A549 (cell line): ENCODE measurements around the gene ZBTB47. TPM values are rescaled to one million over a fixed set of nuclear protein-coding genes. Genes with fewer than 3 reads are reported as not detected.

Experiments
- ATAC-seq, 2 experiments: fragments of 200-7000 bp in 1 of 2; fragments of >200 bp in 1 of 2; cut with Nextera tagmentation in 1 of 2; cut with Tn5 transposase in 1 of 2; 3 replicates each; pipeline versions ENCODE4 v1.8.0 to v1.9.1; 2018 to 2020; ENCODE audit warnings: mild to moderate bottlenecking in 1 of 2, moderate library complexity in 1 of 2
- CTCF ChIA-PET: fragments of 300-600 bp; sonication (Branson Sonifier 250); formaldehyde crosslinking; extraction: SDS; loops from one replicate; lab custom pipeline; 2021; ENCODE audit warnings: antibody characterized with exemption, inconsistent platforms; lab: Yijun Ruan, JAX
- POLR2A ChIA-PET: fragments of 350-600 bp; formaldehyde crosslinking; extraction: SDS; loops from one replicate; lab custom pipeline; 2021; ENCODE audit warnings: antibody characterized with exemption, inconsistent platforms; lab: Yijun Ruan, JAX
- DNase-seq, 2 experiments: peaks; one replicate each; pipeline versions ENCODE4 v3.0.0 to v3.0.0-alpha.2; 2011 to 2016; ENCODE audit warnings: low read depth in 1 of 2, low spot score in 1 of 2
- FAIRE-seq: peaks from 2 replicates; lab custom pipeline; 2011; peaks lifted over from hg19 to GRCh38; lab: Jason Lieb, UNC
- H3K27ac ChIP-seq, 2 experiments: fragments of >200 bp; sonication (Bioruptor Twin); formaldehyde crosslinking; 3 replicates each; pipeline ENCODE4 v1.5.1; 2016 to 2017
- H3K4me1 ChIP-seq: fragments of >200 bp; sonication (Bioruptor Twin); formaldehyde crosslinking; 3 replicates; pipeline ENCODE4 v1.6.1; 2016
- H3K4me2 ChIP-seq: fragments of >200 bp; sonication (Bioruptor Twin); formaldehyde crosslinking; 3 replicates; pipeline ENCODE4 v1.6.1; 2016
- H3K4me3 ChIP-seq: fragments of >200 bp; sonication (Bioruptor Twin); formaldehyde crosslinking; 3 replicates; pipeline ENCODE4 v1.5.1; 2016
- H3K9me3 ChIP-seq: fragments of >200 bp; sonication (Bioruptor Twin); formaldehyde crosslinking; 3 replicates; pipeline ENCODE4 v1.6.1; 2016
- ATOH8 ChIP-seq: fragments of 250-450 bp; sonication (Bioruptor Pico); IDR thresholded peaks from 2 replicates; pipeline ENCODE4 v1.5.0; 2020; ENCODE audit warnings: low read depth, mild to moderate bottlenecking, moderate library complexity
- BHLHE40 ChIP-seq: IDR thresholded peaks from 2 replicates; pipeline ENCODE4 v1.6.1; 2012; ENCODE audit warnings: low read depth, low read length, inconsistent platforms
- CBX8 ChIP-seq: fragments of 200-600 bp; sonication (generic); IDR thresholded peaks from 2 replicates; pipeline ENCODE4 v1.6.1; 2016
- CEBPB ChIP-seq, 2 experiments: fragments of >200 bp in 1 of 2; sonication (Bioruptor Twin) in 1 of 2; formaldehyde crosslinking in 1 of 2; IDR thresholded peaks; 2 replicates each; pipeline ENCODE4 v1.6.1; 2012 to 2016
- CHD2 ChIP-seq: fragments of 150-350 bp; IDR thresholded peaks from 2 replicates; pipeline ENCODE4 v1.6.1; 2014; ENCODE audit warnings: low read length; ENCODE audit not compliant: partially characterized antibody
- E2F6 ChIP-seq: IDR thresholded peaks from 2 replicates; pipeline ENCODE4 v1.6.1; 2012; ENCODE audit warnings: low read depth, borderline replicate concordance
- EHMT2 ChIP-seq: fragments of 200-600 bp; sonication (generic); IDR thresholded peaks from 2 replicates; pipeline ENCODE4 v1.6.1; 2016; ENCODE audit warnings: antibody characterized with exemption, low read depth, mild to moderate bottlenecking, moderate library complexity
- ESRRA ChIP-seq: fragments of 150-350 bp; IDR thresholded peaks from 2 replicates; pipeline ENCODE4 v1.6.1; 2014; ENCODE audit warnings: mild to moderate bottlenecking, low read length, borderline replicate concordance
- FOSB ChIP-seq: fragments of 250-450 bp; sonication (Bioruptor Pico); IDR thresholded peaks from 2 replicates; pipeline ENCODE4 v1.5.0; 2020; ENCODE audit warnings: mild to moderate bottlenecking, moderate library complexity
- FOXS1 ChIP-seq: fragments of 250-450 bp; sonication (Bioruptor Pico); IDR thresholded peaks from 2 replicates; pipeline ENCODE4 v1.5.0; 2020; ENCODE audit warnings: mild to moderate bottlenecking, moderate library complexity
- HDAC2 ChIP-seq: fragments of 200-600 bp; sonication (generic); IDR thresholded peaks from 2 replicates; pipeline ENCODE4 v1.6.1; 2016
- HEYL ChIP-seq: fragments of 250-450 bp; sonication (Bioruptor Pico); IDR thresholded peaks from 2 replicates; pipeline ENCODE4 v1.8.0; 2021; ENCODE audit warnings: mild to moderate bottlenecking, moderate library complexity
- HMGXB4 ChIP-seq: fragments of 250-450 bp; sonication (Bioruptor Pico); IDR thresholded peaks from 2 replicates; pipeline ENCODE4 v1.5.0; 2021; ENCODE audit warnings: mild to moderate bottlenecking, moderate library complexity, borderline replicate concordance
- HOXB13 ChIP-seq: fragments of 250-450 bp; sonication (Bioruptor Pico); IDR thresholded peaks from 2 replicates; pipeline ENCODE4 v1.5.0; 2020; ENCODE audit warnings: low read depth, mild to moderate bottlenecking, moderate library complexity
- HOXB5 ChIP-seq: fragments of 250-450 bp; sonication (Bioruptor Pico); IDR thresholded peaks from 2 replicates; pipeline ENCODE4 v1.5.0; 2020; ENCODE audit warnings: mild to moderate bottlenecking, moderate library complexity
- JUN ChIP-seq, 2 experiments: fragments of >200 bp; sonication (Bioruptor Twin); formaldehyde crosslinking; IDR thresholded peaks; 2 replicates in 1 of 2; 3 replicates in 1 of 2; pipeline ENCODE4 v1.6.1; 2016 to 2017
- KDM1A ChIP-seq: fragments of 200-600 bp; sonication (generic); IDR thresholded peaks from 2 replicates; pipeline ENCODE4 v1.6.1; 2016; ENCODE audit warnings: low read depth, mild to moderate bottlenecking
- MAFK ChIP-seq: fragments of 450-650 bp; IDR thresholded peaks from 2 replicates; pipeline ENCODE4 v1.6.1; 2014; ENCODE audit not compliant: partially characterized antibody
- MAX ChIP-seq: IDR thresholded peaks from 2 replicates; pipeline ENCODE4 v1.6.1; 2012
- MYC ChIP-seq: IDR thresholded peaks from 2 replicates; pipeline ENCODE4 v1.6.1; 2012; ENCODE audit warnings: mild to moderate bottlenecking, inconsistent platforms, low read length, improper control_type of control experiment, borderline replicate concordance
- NFE2L2 ChIP-seq: fragments of 150-350 bp; conservative IDR thresholded peaks from 2 replicates; pipeline ENCODE4 v1.6.1; 2014; ENCODE audit warnings: low read length
- NPAS2 ChIP-seq: fragments of 250-450 bp; sonication (Bioruptor Pico); IDR thresholded peaks from 2 replicates; pipeline ENCODE4 v1.8.0; 2022; ENCODE audit warnings: mild to moderate bottlenecking, moderate library complexity, borderline replicate concordance
- NR3C1 ChIP-seq: fragments of >200 bp; sonication (Bioruptor Twin); formaldehyde crosslinking; IDR thresholded peaks from 3 replicates; pipeline ENCODE4 v1.6.1; 2017
- PHF8 ChIP-seq: fragments of 200-600 bp; sonication (generic); IDR thresholded peaks from 2 replicates; pipeline ENCODE4 v1.6.1; 2016; ENCODE audit warnings: low read depth, mild to moderate bottlenecking, antibody characterized with exemption, moderate library complexity, borderline replicate concordance
- POLR2A ChIP-seq: IDR thresholded peaks from 2 replicates; pipeline ENCODE4 v1.6.1; 2012; ENCODE audit warnings: mild to moderate bottlenecking, low read length
- POLR2AphosphoS2 ChIP-seq: conservative IDR thresholded peaks from 2 replicates; pipeline ENCODE4 v1.6.1; 2012; ENCODE audit warnings: low read length, improper control_type of control experiment, inconsistent platforms
- RAD21 ChIP-seq, 2 experiments: fragments of >200 bp in 1 of 2; sonication (Bioruptor Twin) in 1 of 2; formaldehyde crosslinking in 1 of 2; IDR thresholded peaks in 1 of 2; conservative IDR thresholded peaks in 1 of 2; 2 replicates in 1 of 2; 3 replicates in 1 of 2; pipeline ENCODE4 v1.6.1; 2012 to 2018; ENCODE audit warnings: inconsistent platforms in 1 of 2
- RCOR1 ChIP-seq: fragments of 150-350 bp; IDR thresholded peaks from 2 replicates; pipeline ENCODE4 v1.6.1; 2014; ENCODE audit warnings: antibody characterized with exemption, low read length, low read depth
- RNF2 ChIP-seq: fragments of 200-600 bp; sonication (generic); IDR thresholded peaks from 2 replicates; pipeline ENCODE4 v1.6.1; 2016; ENCODE audit warnings: low read depth, mild to moderate bottlenecking, antibody characterized with exemption, moderate library complexity, borderline replicate concordance
- SMC3 ChIP-seq: fragments of >200 bp; sonication (Bioruptor Twin); formaldehyde crosslinking; IDR thresholded peaks from 3 replicates; pipeline ENCODE4 v1.6.1; 2018; ENCODE audit warnings: inconsistent platforms
- SREBF2 ChIP-seq: fragments of 450-650 bp; IDR thresholded peaks from 2 replicates; pipeline ENCODE4 v1.6.1; 2014; ENCODE audit warnings: mild to moderate bottlenecking, moderate library complexity
- TFCP2L1 ChIP-seq: fragments of 250-450 bp; sonication (Bioruptor Pico); IDR thresholded peaks from 2 replicates; pipeline ENCODE4 v1.5.0; 2021; ENCODE audit warnings: mild to moderate bottlenecking
- TP53 ChIP-seq: fragments of 250-450 bp; sonication (Bioruptor Pico); IDR thresholded peaks from 2 replicates; pipeline ENCODE4 v1.5.0; 2021; ENCODE audit warnings: mild to moderate bottlenecking, moderate library complexity
- USF2 ChIP-seq: fragments of 450-650 bp; IDR thresholded peaks from 2 replicates; pipeline ENCODE4 v1.6.1; 2014; ENCODE audit warnings: antibody characterized with exemption
- ZFP36 ChIP-seq: fragments of 450-650 bp; IDR thresholded peaks from 2 replicates; pipeline ENCODE4 v1.6.1; 2014; ENCODE audit warnings: borderline replicate concordance; ENCODE audit not compliant: partially characterized antibody
- ZNF302 ChIP-seq: fragments of 250-450 bp; sonication (Bioruptor Pico); IDR thresholded peaks from 2 replicates; pipeline ENCODE4 v1.9.0; 2021; ENCODE audit warnings: inconsistent platforms, mild to moderate bottlenecking, moderate library complexity
- WGBS: methylation state at CpG from one replicate; pipeline ENCODE4 v1.1.6; 2017; ENCODE audit errors: missing lambda C conversion rate; 5-methylcytosine and 5-hydroxymethylcytosine counted together
- polyA plus RNA-seq, 4 experiments: library from polyadenylated mRNA; depleted of rRNA in 3 of 4; stranded (reverse); fragments of >200 nt; fragmentation: RNase III in 1 of 4; extraction: RNeasy Plus Mini Kit Qiagen cat#74134 plus additional on column Dnase treatment in 1 of 4; gene quantifications; 2 replicates in 3 of 4; 3 replicates in 1 of 4; pipeline ENCODE4 v1.2.3, GENCODE V29; 2011 to 2017

Gene ZBTB47
- polyA plus RNA-seq, 2 of the 4 experiments (the other 2 are of a cell fraction), result 2.5 to 6.8 TPM

- H3K4me1 ChIP-seq, result peaks cover 37% of the 10 kb centered on the region
- peak overlapping the region; percentile 87 to 97 for H3K27ac ChIP-seq
- ChIA-PET CTCF (interaction anchor here (0.9 to 1.7 kb wide), 4 partner anchors 15 to 91 kb away, joined by 3 to 4 read pairs (median 3); no protein-coding TSS in a partner anchor), POLR2A (interaction anchor here (1.5 kb wide), 1 partner anchor 54 kb away, joined by 8 read pairs; the partner anchor contains the start of gene NKTR)
- H3K4me3 ChIP-seq, result peak overlapping the region; percentile 69
- ATAC-seq (peak; percentile 26 to 28; a peak in 5 of 6 replicates), FAIRE-seq (no peak), DNase-seq (peak in 1 of 2 experiments; percentile 32)
- WGBS, result no CpG with 5 or more reads among the region's 94 CpGs
- no peaks in the 10 kb centered on the region for H3K9me3 ChIP-seq
- peak overlapping the region; percentile 96 for H3K4me2 ChIP-seq
- no peak for TF ChIP-seq FOSB (CRISPR knock-in tag)
- no peak for TF ChIP-seq HEYL (CRISPR knock-in tag)
- no peak for TF ChIP-seq TP53 (CRISPR knock-in tag)
- peak; percentile 71; the same call in 1 of the 2 replicates for TF ChIP-seq KDM1A
- TF ChIP-seq CHD2, result no peak
- no peak for TF ChIP-seq RAD21 (conservative IDR thresholded peaks at IDR 0.05 in 1 of 2, IDR thresholded peaks at IDR 0.05 in 1 of 2)
- peak; percentile 45; the same call in 1 of the 2 replicates for TF ChIP-seq PHF8
- TF ChIP-seq CBX8, result no peak
- no peak for TF ChIP-seq HDAC2
- peak; percentile 94 for TF ChIP-seq MAX
- peak; percentile 91 for TF ChIP-seq E2F6
- no peak for TF ChIP-seq BHLHE40
- TF ChIP-seq RNF2, result no peak
- no peak for TF ChIP-seq RCOR1
- TF ChIP-seq NFE2L2, result no peak
- TF ChIP-seq NR3C1, result no peak
- TF ChIP-seq ESRRA, result no peak
- no peak for TF ChIP-seq SMC3
- 0 out of 2 replicates have a peak, but pooled peaks have one; percentile 22 for TF ChIP-seq ATOH8
- no peak for TF ChIP-seq POLR2AphosphoS2
- no peak for TF ChIP-seq MAFK
- TF ChIP-seq TFCP2L1 (CRISPR knock-in tag), result no peak
- no peak for TF ChIP-seq CEBPB (IDR thresholded peaks at IDR 0.05)
- TF ChIP-seq HOXB13, result no peak
- no peak for TF ChIP-seq EHMT2
- no peak for TF ChIP-seq SREBF2
- TF ChIP-seq ZNF302, result no peak
- TF ChIP-seq POLR2A, result 0 out of 2 replicates have a peak, but pooled peaks have one; percentile 6
- TF ChIP-seq USF2, result peak; percentile 68
- TF ChIP-seq FOXS1 (CRISPR knock-in tag), result no peak
- no peak for TF ChIP-seq NPAS2 (CRISPR knock-in tag)
- peak; percentile 24 for TF ChIP-seq ZFP36
- no peak for TF ChIP-seq HOXB5 (CRISPR knock-in tag)
- 0 out of 2 replicates have a peak, but pooled peaks have one; percentile 45 for TF ChIP-seq MYC
- TF ChIP-seq HMGXB4, result 0 out of 2 replicates have a peak, but pooled peaks have one; percentile 20
- TF ChIP-seq JUN (IDR thresholded peaks at IDR 0.05), result no peak
These were observed 1.1 kb downstream of the ZBTB47 start for GRCh38 chr3:42654331-42655201.
